Tibial artery (tissue), 4 donors: ENCODE measurements around the gene CCDC144A.
A peak's percentile ranks its signal among the peaks of the same experiment; 100 is the strongest.
"Not testable (repeated sequence)": the region's sequence is repeated elsewhere in the genome, so short reads cannot be mapped to it uniquely, and the experiment has no call there.

Experiments
- DNase-seq, 2 donors: peaks; one replicate each; pipeline ENCODE4 v3.0.0-alpha.2; 2019
- H3K27ac ChIP-seq, 2 donors: fragments of 200-600 bp; sonication (generic) in 1 of 2; 1 replicate in 1 of 2; 2 replicates in 1 of 2; pipeline ENCODE4 v1.5.1; 2018 to 2019; ENCODE audit warnings: mild to moderate bottlenecking in 1 of 2
- H3K27me3 ChIP-seq, 2 donors: fragments of 200-600 bp; sonication (generic) in 1 of 2; one replicate each; pipeline versions ENCODE4 v1.5.1 to v1.6.0; 2016 to 2019
- H3K36me3 ChIP-seq, 3 donors: fragments of 200-600 bp; sonication (generic) in 2 of 3; one replicate each; pipeline ENCODE4 v1.5.1; 2016 to 2019; ENCODE audit warnings: mild to moderate bottlenecking in 2 of 3
- H3K4me1 ChIP-seq, 4 donors: fragments of 200-600 bp; sonication (generic) in 2 of 4; 1 replicate in 3 of 4; 2 replicates in 1 of 4; pipeline ENCODE4 v1.5.1; 2016 to 2019
- H3K4me3 ChIP-seq, 2 donors: fragments of 200-600 bp; sonication (generic) in 1 of 2; 1 replicate in 1 of 2; 2 replicates in 1 of 2; pipeline ENCODE4 v1.5.1; 2018 to 2019; ENCODE audit warnings: mild to moderate bottlenecking in 2 of 2
- H3K9me3 ChIP-seq, 3 donors: fragments of 200-600 bp; sonication (generic) in 1 of 3; one replicate each; pipeline ENCODE4 v1.5.1; 2016 to 2019
- CTCF ChIP-seq, 2 experiments: fragments of 200-600 bp in 1 of 2; fragments of 450-650 bp in 1 of 2; IDR thresholded peaks; one replicate each; pipeline ENCODE4 v1.5.1; 2017 to 2019; ENCODE audit warnings: antibody characterized with exemption in 2 of 2, mild to moderate bottlenecking in 1 of 2, moderate library complexity in 1 of 2
- intact Hi-C: fragments of 100-400 bp; cut with DNase I; formaldehyde crosslinking; loops from one replicate; pipeline ENCODE4 v1.15.0; 2023; ENCODE audit warnings: low total_unique reads

CCDC144A gene

GRCh38 chr17:16653367-16654041, 36.5 kb upstream of the CCDC144A start, which contains the start of gene ZNF624:
Gene ZNF624, minus strand, starts transcription at chr17:16653850.
- peak within 1 kb of the TSS; percentile 60 to 86 for H3K4me3 ChIP-seq
- DNase-seq = peak; percentile 93 to 98
- peak within 1 kb of the TSS; percentile 93 to 96 for H3K27ac ChIP-seq
- H3K27me3 ChIP-seq = peaks cover 0 to 5% of the 10 kb centered on the region in 2 donors
- no peaks in the 10 kb centered on the region for H3K9me3 ChIP-seq
- TF ChIP-seq CTCF (IDR thresholded peaks at IDR 0.05) = no peak
- no peaks in the 10 kb centered on the region for H3K36me3 ChIP-seq
- intact Hi-C loops = no loop called here
- peaks cover 0 to 15% (median 8%) of the 10 kb centered on the region in 4 donors for H3K4me1 ChIP-seq

GRCh38 chr17:16661217-16661616, 28.8 kb upstream of the CCDC144A start:
- intact Hi-C loops = no loop called here
- no peak for DNase-seq
- H3K4me1 ChIP-seq = no peaks in the 10 kb centered on the region

GRCh38 chr17:16662936-16663335, 27.1 kb upstream of the CCDC144A start:
- Histone ChIP-seq H3K4me3 (no peak overlapping the region), H3K27ac (no peak overlapping the region), H3K4me1 (peaks cover 0 to 10% (median 7%) of the 10 kb centered on the region in 4 donors), H3K36me3 (no peaks in the 10 kb centered on the region), H3K9me3 (no peaks in the 10 kb centered on the region), H3K27me3 (peaks cover 0 to 30% of the 10 kb centered on the region in 2 donors)
- TF ChIP-seq CTCF (IDR thresholded peaks at IDR 0.05) = no peak
- intact Hi-C loops = no loop called here
- DNase-seq = no peak

More at GRCh38 chr17:16661217-16661616, 28.8 kb upstream of the CCDC144A start:
- Histone ChIP-seq H3K9me3 (no peaks in the 10 kb centered on the region), H3K36me3 (no peaks in the 10 kb centered on the region), H3K27ac (no peak overlapping the region), H3K27me3 (peaks cover 0 to 23% of the 10 kb centered on the region in 2 donors), H3K4me3 (no peak overlapping the region)
- TF ChIP-seq CTCF (IDR thresholded peaks at IDR 0.05) = no peak

GRCh38 chr17:16666553-16666906, 23.5 kb upstream of the CCDC144A start:
- Histone ChIP-seq H3K4me3 (peak overlapping the region; percentile 42 to 49), H3K27me3 (peaks cover 0 to 44% of the 10 kb centered on the region in 2 donors), H3K4me1 (peaks cover 0 to 10% (median 7%) of the 10 kb centered on the region in 4 donors)
- H3K27ac ChIP-seq, H3K9me3 ChIP-seq, H3K36me3 ChIP-seq, DNase-seq, intact Hi-C loops: not testable (repeated sequence)

- H3K9me3 ChIP-seq, H3K27ac ChIP-seq, intact Hi-C loops, H3K36me3 ChIP-seq, DNase-seq: not testable (repeated sequence)
- peaks cover 0 to 41% of the 10 kb centered on the region in 2 donors for H3K27me3 ChIP-seq
- H3K4me3 ChIP-seq = peak overlapping the region; percentile 42 to 49
- H3K4me1 ChIP-seq = peaks cover 0 to 10% (median 7%) of the 10 kb centered on the region in 4 donors
These were observed 23.0 kb upstream of the CCDC144A start for GRCh38 chr17:16666907-16667636.

GRCh38 chr17:16676676-16677268, 13.3 kb upstream of the CCDC144A start:
- Histone ChIP-seq H3K4me3 (no peak overlapping the region), H3K27ac (no peak overlapping the region), H3K9me3 (no peaks in the 10 kb centered on the region), H3K36me3 (no peaks in the 10 kb centered on the region), H3K27me3 (peaks cover 0 to 7% of the 10 kb centered on the region in 2 donors), H3K4me1 (no peaks in the 10 kb centered on the region)
- TF ChIP-seq CTCF (IDR thresholded peaks at IDR 0.05) = no peak
- no peak for DNase-seq
- intact Hi-C loops = no loop called here

- H3K27ac ChIP-seq, H3K36me3 ChIP-seq, H3K27me3 ChIP-seq, DNase-seq, H3K9me3 ChIP-seq, intact Hi-C loops, H3K4me1 ChIP-seq: not testable (repeated sequence)
- peak overlapping the region in 1 of 2 donors; percentile 4 for H3K4me3 ChIP-seq
These were observed 6.5 kb upstream of the CCDC144A start for GRCh38 chr17:16683290-16684138.

GRCh38 chr17:16686019-16686418, 4.0 kb upstream of the CCDC144A start:
- H3K9me3 ChIP-seq, H3K4me3 ChIP-seq, intact Hi-C loops, H3K27me3 ChIP-seq, H3K4me1 ChIP-seq, H3K27ac ChIP-seq, H3K36me3 ChIP-seq, DNase-seq: not testable (repeated sequence)

- H3K9me3 ChIP-seq, H3K4me3 ChIP-seq, H3K36me3 ChIP-seq, DNase-seq, H3K4me1 ChIP-seq, H3K27me3 ChIP-seq, intact Hi-C loops, H3K27ac ChIP-seq: not testable (repeated sequence)
These were observed 2.9 kb upstream of the CCDC144A start for GRCh38 chr17:16687151-16687550.
